ENCODE data around the gene EPB41.

GRCh38 chr1:28985427-28985826, 71.1 kb downstream of the EPB41 start:
- TF ChIP-seq SIN3A (IDR thresholded peaks at IDR 0.05; ENCODE audit: borderline replicate concordance, low read depth, low read length): no peak
- TF ChIP-seq CTCF (IDR thresholded peaks at IDR 0.05): no peak

Measured in SK-N-SH (cell line).